TTC549 (cell line): ENCODE results near the gene CDKN2D.
"Not testable (repeated sequence)": the region's sequence is repeated elsewhere in the genome, so short reads cannot be mapped to it uniquely, and the experiment has no call there.

Source experiments
- FAIRE-seq: peaks from 2 replicates; lab custom pipeline; 2012; peaks lifted over from hg19 to GRCh38; lab: Jason Lieb, UNC

Gene CDKN2D

GRCh38 chr19:10551698-10552301 is 17.0 kb downstream of the CDKN2D start:
- no peak for FAIRE-seq

- FAIRE-seq = not testable (repeated sequence)
These were observed 17.8 kb downstream of the CDKN2D start for GRCh38 chr19:10551006-10551405.

- FAIRE-seq = no peak
These were observed 18.4 kb downstream of the CDKN2D start for GRCh38 chr19:10550336-10550735.

GRCh38 chr19:10549733-10550132 is 19.0 kb downstream of the CDKN2D start:
- no peak for FAIRE-seq

GRCh38 chr19:10548746-10549276 is 20.0 kb downstream of the CDKN2D start:
- no peak for FAIRE-seq

- FAIRE-seq = no peak
These were observed 22.0 kb downstream of the CDKN2D start for GRCh38 chr19:10546817-10547216.

GRCh38 chr19:10544753-10545251 is 24.0 kb downstream of the CDKN2D start:
- FAIRE-seq = no peak

GRCh38 chr19:10544242-10544752 is 24.5 kb downstream of the CDKN2D start:
- no peak for FAIRE-seq

GRCh38 chr19:10543420-10544241 is 25.1 kb downstream of the CDKN2D start, which contains the start of gene ATG4D:
Gene ATG4D (plus strand): TSS chr19:10543904. CDS start chr19:10544091, 187 bp downstream.
- FAIRE-seq = no peak

- no peak for FAIRE-seq
These were observed 25.7 kb downstream of the CDKN2D start for GRCh38 chr19:10543059-10543419.

GRCh38 chr19:10539016-10539415 is 29.8 kb downstream of the CDKN2D start:
- FAIRE-seq = not testable (repeated sequence)

GRCh38 chr19:10538204-10538983 is 30.4 kb downstream of the CDKN2D start:
- FAIRE-seq = no peak

- FAIRE-seq = no peak
These were observed 31.1 kb downstream of the CDKN2D start for GRCh38 chr19:10537668-10538067.

GRCh38 chr19:10535613-10536012 is 33.2 kb downstream of the CDKN2D start:
- FAIRE-seq = no peak

GRCh38 chr19:10533646-10534386 is 35.0 kb downstream of the CDKN2D start:
- no peak for FAIRE-seq

- no peak for FAIRE-seq
These were observed 36.3 kb downstream of the CDKN2D start for GRCh38 chr19:10532457-10532856.

- FAIRE-seq = not testable (repeated sequence)
These were observed 41.9 kb downstream of the CDKN2D start for GRCh38 chr19:10526887-10527286.

- FAIRE-seq = no peak
These were observed 43.1 kb downstream of the CDKN2D start for GRCh38 chr19:10525636-10526035.

- no peak for FAIRE-seq
These were observed 45.6 kb downstream of the CDKN2D start for GRCh38 chr19:10523135-10523636.

GRCh38 chr19:10521461-10522171 is 47.2 kb downstream of the CDKN2D start:
- FAIRE-seq = no peak
